Liver (tissue), 9 donors: ENCODE measurements around the gene ITPRID1. TPM values are rescaled to one million over a fixed set of nuclear protein-coding genes. Genes with fewer than 3 reads are reported as not detected.

Source experiments
- DNase-seq: peaks from one replicate; pipeline ENCODE4 v3.0.0-alpha.2; 2017; ENCODE audit warnings: low spot score
- H3K27ac ChIP-seq, 2 donors: one replicate each; pipeline ENCODE4 v1.7.0; 2013; ENCODE audit warnings: inconsistent platforms in 2 of 2, low read length in 2 of 2, control low read depth in 1 of 2, low read depth in 1 of 2, mild to moderate bottlenecking in 1 of 2
- H3K27me3 ChIP-seq, 4 donors: one replicate each; pipeline versions ENCODE4 v1.6.1 to v1.7.0; 2013; ENCODE audit warnings: low read length in 3 of 4, inconsistent platforms in 1 of 4, mild to moderate bottlenecking in 1 of 4, moderate library complexity in 1 of 4; ENCODE audit not compliant: control insufficient read depth in 4 of 4, insufficient read depth in 4 of 4
- H3K36me3 ChIP-seq, 4 donors: one replicate each; pipeline versions ENCODE4 v1.6.1 to v1.7.0; 2013; ENCODE audit warnings: low read length in 3 of 4, mild to moderate bottlenecking in 3 of 4, low read depth in 1 of 4, moderate library complexity in 1 of 4; ENCODE audit not compliant: control insufficient read depth in 4 of 4, insufficient read depth in 3 of 4
- H3K4me1 ChIP-seq, 4 donors: one replicate each; pipeline versions ENCODE4 v1.6.1 to v1.7.0; 2013; ENCODE audit warnings: low read length in 3 of 4, mild to moderate bottlenecking in 3 of 4, moderate library complexity in 1 of 4; ENCODE audit not compliant: control insufficient read depth in 4 of 4, insufficient read depth in 4 of 4
- H3K4me3 ChIP-seq, 3 donors: one replicate each; pipeline versions ENCODE4 v1.6.1 to v1.7.0; 2013; ENCODE audit warnings: low read length in 3 of 3, control low read depth in 1 of 3, low read depth in 1 of 3, mild to moderate bottlenecking in 1 of 3
- H3K9ac ChIP-seq, 2 donors: one replicate each; pipeline ENCODE4 v1.7.0; 2013; ENCODE audit warnings: low read length in 2 of 2, mild to moderate bottlenecking in 2 of 2, moderate library complexity in 2 of 2, control low read depth in 1 of 2, low read depth in 1 of 2
- H3K9me3 ChIP-seq, 4 donors: one replicate each; pipeline versions ENCODE4 v1.6.1 to v1.7.0; 2013; ENCODE audit warnings: low read length in 3 of 4; ENCODE audit not compliant: control insufficient read depth in 4 of 4
- ATF3 ChIP-seq: IDR thresholded peaks from 2 replicates; pipeline ENCODE4 v1.6.1; 2016; ENCODE audit warnings: antibody characterized with exemption
- CTCF ChIP-seq: fragments of 150-350 bp; IDR thresholded peaks from 2 replicates; pipeline ENCODE4 v1.5.1; 2017; ENCODE audit warnings: improper control_type of control experiment, low read depth, low read length; ENCODE audit not compliant: missing input control
- EGR1 ChIP-seq, 2 donors: IDR thresholded peaks; 2 replicates each; pipeline ENCODE4 v1.6.1; 2016 to 2018; ENCODE audit warnings: antibody characterized with exemption in 2 of 2, low read depth in 2 of 2
- FOXA1 ChIP-seq: IDR thresholded peaks from 2 replicates; pipeline ENCODE4 v1.6.1; 2016; ENCODE audit warnings: antibody characterized with exemption
- FOXA2 ChIP-seq: IDR thresholded peaks from 2 replicates; pipeline ENCODE4 v1.6.1; 2016; ENCODE audit warnings: antibody characterized with exemption
- GABPA ChIP-seq, 2 donors: IDR thresholded peaks in 1 of 2; conservative IDR thresholded peaks in 1 of 2; 2 replicates each; pipeline ENCODE4 v1.6.1; 2016; ENCODE audit warnings: antibody characterized with exemption in 2 of 2, mild to moderate bottlenecking in 1 of 2, moderate library complexity in 1 of 2
- HNF4A ChIP-seq, 2 donors: conservative IDR thresholded peaks; 2 replicates each; pipeline ENCODE4 v1.6.1; 2016; ENCODE audit warnings: antibody characterized with exemption in 2 of 2, mild to moderate bottlenecking in 2 of 2
- HNF4G ChIP-seq: IDR thresholded peaks from 2 replicates; pipeline ENCODE4 v1.6.1; 2016; ENCODE audit warnings: antibody characterized with exemption
- JUND ChIP-seq, 2 donors: IDR thresholded peaks; 2 replicates each; pipeline ENCODE4 v1.6.1; 2016; ENCODE audit warnings: antibody characterized with exemption in 2 of 2
- NR2F2 ChIP-seq: IDR thresholded peaks from 2 replicates; pipeline ENCODE4 v1.6.1; 2016; ENCODE audit warnings: antibody characterized with exemption
- RAD21 ChIP-seq, 2 donors: IDR thresholded peaks; 2 replicates each; pipeline ENCODE4 v1.6.1; 2016; ENCODE audit warnings: antibody characterized with exemption in 2 of 2, mild to moderate bottlenecking in 2 of 2
- RXRA ChIP-seq, 2 donors: IDR thresholded peaks; 2 replicates each; pipeline ENCODE4 v1.6.1; 2017 to 2018; ENCODE audit warnings: antibody characterized with exemption in 2 of 2, mild to moderate bottlenecking in 1 of 2
- SP1 ChIP-seq: IDR thresholded peaks from 2 replicates; pipeline ENCODE4 v1.6.1; 2018; ENCODE audit warnings: antibody characterized with exemption, mild to moderate bottlenecking
- TAF1 ChIP-seq: conservative IDR thresholded peaks from 2 replicates; pipeline ENCODE4 v1.6.1; 2016; ENCODE audit warnings: antibody characterized with exemption, mild to moderate bottlenecking
- YY1 ChIP-seq: IDR thresholded peaks from 2 replicates; pipeline ENCODE4 v1.6.1; 2016; ENCODE audit warnings: antibody characterized with exemption, mild to moderate bottlenecking
- ZBTB33 ChIP-seq: IDR thresholded peaks from 2 replicates; pipeline ENCODE4 v1.6.1; 2016; ENCODE audit warnings: antibody characterized with exemption
- WGBS: extraction: QIAGEN DNeasy Blood & Tissue Kit; methylation state at CpG from one replicate; pipeline ENCODE4 v1.1.7; 2013; 5-methylcytosine and 5-hydroxymethylcytosine counted together
- polyA plus RNA-seq, 2 donors: library from polyadenylated mRNA; stranded (reverse) in 1 of 2; unstranded in 1 of 2; fragments of 200-250 nt in 1 of 2; fragments of >200 nt in 1 of 2; fragmentation: Nextera tagmentation in 1 of 2; extraction: Ambion mirVana in 1 of 2; gene quantifications; one replicate each; pipeline versions ENCODE4 v1.2.1 to v1.2.3, GENCODE V29; 2013 to 2015
- total RNA-seq, 2 donors: library from RNA; depleted of rRNA; stranded (reverse); fragments of >200 nt; gene quantifications; one replicate each; pipeline ENCODE4 v1.2.3, GENCODE V29; 2014
- TF ChIP-seq, protein P1 (sequence below): IDR thresholded peaks from 2 replicates; pipeline ENCODE4 v1.6.1; 2016; ENCODE audit warnings: antibody characterized with exemption, mild to moderate bottlenecking
- TF ChIP-seq, protein P2 (sequence below): IDR thresholded peaks from 2 replicates; pipeline ENCODE4 v1.6.1; 2016; ENCODE audit warnings: antibody characterized with exemption
- donor health status: healthy.
- donor health status: healthy.
- donor health status: healthy.
- donor health status: healthy.
- donor health status: healthy.

ITPRID1 gene
- total and polyA plus RNA-seq, 4 donors, result not detected

DNA sequence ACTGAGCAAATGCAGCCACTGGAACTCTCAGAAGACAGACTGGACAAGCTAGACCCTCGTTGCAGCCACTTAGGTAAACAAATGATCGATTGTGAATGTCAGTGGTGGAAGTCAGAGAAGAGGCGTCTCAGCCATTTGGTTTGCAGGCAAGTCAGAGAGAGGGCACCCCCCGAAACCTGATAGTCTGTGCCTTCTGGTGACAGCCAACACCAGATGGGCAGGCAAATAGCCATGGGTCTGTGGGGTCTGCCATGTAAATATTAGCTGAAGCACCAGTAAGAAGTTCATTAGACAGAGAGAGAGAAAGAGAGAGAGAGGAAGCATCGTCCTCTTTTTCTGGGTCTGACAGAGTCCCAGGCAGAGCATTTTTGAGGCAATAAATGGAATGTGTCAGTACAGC is 178.6 kb downstream of the ITPRID1 start:
- H3K4me3 ChIP-seq, result no peak overlapping the region
- no peak overlapping the region for H3K9ac ChIP-seq
- peaks cover 0 to 10% (median 1%) of the 10 kb centered on the region in 4 donors for H3K27me3 ChIP-seq
- WGBS, result 25% methylated on average over 5 of the region's 5 CpGs
- no peaks in the 10 kb centered on the region for H3K36me3 ChIP-seq
- no peaks in the 10 kb centered on the region for H3K4me1 ChIP-seq
- TF ChIP-seq NR2F2 (no peak), SP1 (no peak), JUND (IDR thresholded peaks at IDR 0.05) (no peak), EGR1 (IDR thresholded peaks at IDR 0.05; ENCODE audit: low read depth in 2 of 2) (no peak), HNF4G (no peak), RXRA (IDR thresholded peaks at IDR 0.05) (no peak), GABPA (IDR thresholded peaks at IDR 0.05 in 1 of 2, conservative IDR thresholded peaks at IDR 0.05 in 1 of 2) (no peak), ATF3 (no peak), FOXA2 (no peak), TAF1 (no peak)
- TF ChIP-seq, protein P1, sequence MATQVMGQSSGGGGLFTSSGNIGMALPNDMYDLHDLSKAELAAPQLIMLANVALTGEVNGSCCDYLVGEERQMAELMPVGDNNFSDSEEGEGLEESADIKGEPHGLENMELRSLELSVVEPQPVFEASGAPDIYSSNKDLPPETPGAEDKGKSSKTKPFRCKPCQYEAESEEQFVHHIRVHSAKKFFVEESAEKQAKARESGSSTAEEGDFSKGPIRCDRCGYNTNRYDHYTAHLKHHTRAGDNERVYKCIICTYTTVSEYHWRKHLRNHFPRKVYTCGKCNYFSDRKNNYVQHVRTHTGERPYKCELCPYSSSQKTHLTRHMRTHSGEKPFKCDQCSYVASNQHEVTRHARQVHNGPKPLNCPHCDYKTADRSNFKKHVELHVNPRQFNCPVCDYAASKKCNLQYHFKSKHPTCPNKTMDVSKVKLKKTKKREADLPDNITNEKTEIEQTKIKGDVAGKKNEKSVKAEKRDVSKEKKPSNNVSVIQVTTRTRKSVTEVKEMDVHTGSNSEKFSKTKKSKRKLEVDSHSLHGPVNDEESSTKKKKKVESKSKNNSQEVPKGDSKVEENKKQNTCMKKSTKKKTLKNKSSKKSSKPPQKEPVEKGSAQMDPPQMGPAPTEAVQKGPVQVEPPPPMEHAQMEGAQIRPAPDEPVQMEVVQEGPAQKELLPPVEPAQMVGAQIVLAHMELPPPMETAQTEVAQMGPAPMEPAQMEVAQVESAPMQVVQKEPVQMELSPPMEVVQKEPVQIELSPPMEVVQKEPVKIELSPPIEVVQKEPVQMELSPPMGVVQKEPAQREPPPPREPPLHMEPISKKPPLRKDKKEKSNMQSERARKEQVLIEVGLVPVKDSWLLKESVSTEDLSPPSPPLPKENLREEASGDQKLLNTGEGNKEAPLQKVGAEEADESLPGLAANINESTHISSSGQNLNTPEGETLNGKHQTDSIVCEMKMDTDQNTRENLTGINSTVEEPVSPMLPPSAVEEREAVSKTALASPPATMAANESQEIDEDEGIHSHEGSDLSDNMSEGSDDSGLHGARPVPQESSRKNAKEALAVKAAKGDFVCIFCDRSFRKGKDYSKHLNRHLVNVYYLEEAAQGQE, result no peak
- no peaks in the 10 kb centered on the region for H3K9me3 ChIP-seq
- H3K27ac ChIP-seq, result no peak overlapping the region
- no peak for DNase-seq

DNA sequence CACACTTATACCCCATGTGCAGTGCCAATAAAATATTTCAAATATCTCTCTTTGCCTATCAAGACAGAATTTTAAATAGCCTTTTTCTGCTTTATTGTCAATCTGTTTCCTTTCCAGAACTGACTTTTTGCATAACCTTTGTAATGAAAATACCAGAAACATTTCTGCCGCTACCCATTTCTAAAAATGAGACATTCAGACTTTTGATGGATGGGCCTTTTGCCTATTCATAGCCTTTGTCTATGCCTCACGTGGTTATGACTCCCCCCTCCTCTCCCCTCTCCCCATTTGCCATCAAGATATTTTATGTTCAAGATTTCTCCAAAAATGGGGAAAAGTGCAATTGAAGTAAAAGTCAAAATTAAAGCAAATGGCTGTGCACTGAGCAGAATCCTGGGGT is 179.0 kb downstream of the ITPRID1 start:
- H3K9me3 ChIP-seq, result no peaks in the 10 kb centered on the region
- 58% methylated on average over 2 of the region's 2 CpGs for WGBS
- no peak overlapping the region for H3K9ac ChIP-seq
- H3K27me3 ChIP-seq, result peaks cover 0 to 10% (median 1%) of the 10 kb centered on the region in 4 donors
- TF ChIP-seq, protein P2, sequence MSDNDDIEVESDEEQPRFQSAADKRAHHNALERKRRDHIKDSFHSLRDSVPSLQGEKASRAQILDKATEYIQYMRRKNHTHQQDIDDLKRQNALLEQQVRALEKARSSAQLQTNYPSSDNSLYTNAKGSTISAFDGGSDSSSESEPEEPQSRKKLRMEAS, result no peak
- TF ChIP-seq RAD21 (IDR thresholded peaks at IDR 0.05) (no peak), EGR1 (IDR thresholded peaks at IDR 0.05; ENCODE audit: low read depth in 2 of 2) (no peak), SP1 (no peak), ZBTB33 (no peak), HNF4G (no peak), FOXA1 (no peak), YY1 (no peak), TAF1 (no peak), GABPA (IDR thresholded peaks at IDR 0.05 in 1 of 2, conservative IDR thresholded peaks at IDR 0.05 in 1 of 2) (no peak), FOXA2 (no peak), RXRA (IDR thresholded peaks at IDR 0.05) (no peak), JUND (IDR thresholded peaks at IDR 0.05) (no peak), HNF4A (conservative IDR thresholded peaks at IDR 0.05) (no peak), ATF3 (no peak), CTCF (no peak)
- TF ChIP-seq, protein P1, result no peak
- no peaks in the 10 kb centered on the region for H3K4me1 ChIP-seq
- H3K4me3 ChIP-seq, result no peak overlapping the region
- H3K36me3 ChIP-seq, result no peaks in the 10 kb centered on the region
- DNase-seq, result no peak
- H3K27ac ChIP-seq, result no peak overlapping the region
